IPS-20b (cell line): ENCODE measurements around the gene DPY19L1.
"Not testable (repeated sequence)": the region's sequence is repeated elsewhere in the genome, so short reads cannot be mapped to it uniquely, and the experiment has no call there.

Experiments
- H3K27ac ChIP-seq: one replicate; pipeline ENCODE4 v1.5.1; 2013; ENCODE audit warnings: low read length
- H3K27me3 ChIP-seq: 2 replicates; pipeline ENCODE4 v1.6.1; 2013; ENCODE audit warnings: mild to moderate bottlenecking, low read length, inconsistent platforms; ENCODE audit not compliant: insufficient read depth
- H3K36me3 ChIP-seq: 2 replicates; pipeline ENCODE4 v1.6.1; 2013; ENCODE audit warnings: low read depth, mild to moderate bottlenecking, inconsistent platforms, low read length, moderate library complexity; ENCODE audit not compliant: insufficient read depth
- H3K4me1 ChIP-seq: 2 replicates; pipeline ENCODE4 v1.6.1; 2013; ENCODE audit warnings: mild to moderate bottlenecking, control low read depth, inconsistent platforms, low read length, moderate library complexity; ENCODE audit not compliant: insufficient read depth
- H3K4me3 ChIP-seq: 2 replicates; pipeline ENCODE4 v1.5.1; 2013; ENCODE audit warnings: mild to moderate bottlenecking, low read length, inconsistent platforms
- H3K9ac ChIP-seq: 2 replicates; pipeline ENCODE4 v1.6.1; 2013; ENCODE audit warnings: low read depth, mild to moderate bottlenecking, inconsistent platforms, low read length, moderate library complexity
- H3K9me3 ChIP-seq: 2 replicates; pipeline ENCODE4 v1.6.1; 2013; ENCODE audit warnings: mild to moderate bottlenecking, low read depth, low read length, inconsistent platforms; ENCODE audit not compliant: insufficient read depth

The DPY19L1 gene

GRCh38 chr7:34935735-34936165, 101.5 kb downstream of the DPY19L1 start:
- H3K9ac ChIP-seq, H3K4me3 ChIP-seq, H3K27ac ChIP-seq, H3K36me3 ChIP-seq, H3K9me3 ChIP-seq, H3K27me3 ChIP-seq: not testable (repeated sequence)
- peaks cover 23% of the 10 kb centered on the region; the same call in 1 of the 2 replicates for H3K4me1 ChIP-seq

GRCh38 chr7:34931739-34932138, 105.5 kb downstream of the DPY19L1 start:
- no peaks in the 10 kb centered on the region for H3K4me1 ChIP-seq
- no peaks in the 10 kb centered on the region for H3K27me3 ChIP-seq
- H3K4me3 ChIP-seq = no peak overlapping the region
- H3K27ac ChIP-seq = no peak overlapping the region
- peaks cover 3% of the 10 kb centered on the region; the same call in 1 of the 2 replicates for H3K9me3 ChIP-seq
- no peak overlapping the region for H3K9ac ChIP-seq
- H3K36me3 ChIP-seq = no peaks in the 10 kb centered on the region; the same call in 1 of the 2 replicates

- not testable (repeated sequence) for H3K4me1 ChIP-seq, H3K36me3 ChIP-seq
Measured at GRCh38 chr7:34929783-34930182, 107.5 kb downstream of the DPY19L1 start.

GRCh38 chr7:34928560-34928959, 108.7 kb downstream of the DPY19L1 start:
- Histone ChIP-seq H3K4me3 (no peak overlapping the region), H3K27ac (no peak overlapping the region), H3K9me3 (no peaks in the 10 kb centered on the region), H3K4me1 (no peaks in the 10 kb centered on the region), H3K9ac (no peak overlapping the region), H3K27me3 (no peaks in the 10 kb centered on the region), H3K36me3 (no peaks in the 10 kb centered on the region)

More at GRCh38 chr7:34929783-34930182, 107.5 kb downstream of the DPY19L1 start:
- H3K9ac ChIP-seq, H3K4me3 ChIP-seq, H3K27ac ChIP-seq, H3K9me3 ChIP-seq, H3K27me3 ChIP-seq: not testable (repeated sequence)

GRCh38 chr7:34928052-34928451, 109.2 kb downstream of the DPY19L1 start:
- Histone ChIP-seq H3K9me3 (no peaks in the 10 kb centered on the region), H3K9ac (no peak overlapping the region), H3K4me1 (no peaks in the 10 kb centered on the region), H3K36me3 (no peaks in the 10 kb centered on the region), H3K4me3 (no peak overlapping the region), H3K27ac (no peak overlapping the region), H3K27me3 (no peaks in the 10 kb centered on the region)

- not testable (repeated sequence) for H3K27ac ChIP-seq, H3K9me3 ChIP-seq, H3K4me3 ChIP-seq, H3K36me3 ChIP-seq, H3K4me1 ChIP-seq, H3K9ac ChIP-seq, H3K27me3 ChIP-seq
Measured at GRCh38 chr7:34920470-34920869, 116.8 kb downstream of the DPY19L1 start.

- not testable (repeated sequence) for H3K4me1 ChIP-seq, H3K36me3 ChIP-seq, H3K4me3 ChIP-seq, H3K9ac ChIP-seq, H3K27me3 ChIP-seq, H3K9me3 ChIP-seq, H3K27ac ChIP-seq
Measured at GRCh38 chr7:34919038-34919437, 118.2 kb downstream of the DPY19L1 start.

GRCh38 chr7:34918198-34918861, 119.0 kb downstream of the DPY19L1 start:
- not testable (repeated sequence) for H3K36me3 ChIP-seq, H3K4me3 ChIP-seq, H3K27me3 ChIP-seq, H3K27ac ChIP-seq, H3K9ac ChIP-seq, H3K4me1 ChIP-seq, H3K9me3 ChIP-seq

- H3K27me3 ChIP-seq, H3K4me3 ChIP-seq: not testable (repeated sequence)
Measured at GRCh38 chr7:34917515-34917914, 119.8 kb downstream of the DPY19L1 start.

GRCh38 chr7:34916267-34916666, 121.0 kb downstream of the DPY19L1 start:
- H3K9me3 ChIP-seq = peaks cover 4% of the 10 kb centered on the region; the same call in 1 of the 2 replicates
- H3K36me3 ChIP-seq = no peaks in the 10 kb centered on the region
- no peak overlapping the region for H3K9ac ChIP-seq
- H3K27me3 ChIP-seq = no peaks in the 10 kb centered on the region
- H3K4me3 ChIP-seq = no peak overlapping the region
- H3K4me1 ChIP-seq = no peaks in the 10 kb centered on the region
- H3K27ac ChIP-seq = no peak overlapping the region

More at GRCh38 chr7:34917515-34917914, 119.8 kb downstream of the DPY19L1 start:
- not testable (repeated sequence) for H3K27ac ChIP-seq, H3K36me3 ChIP-seq, H3K9me3 ChIP-seq, H3K4me1 ChIP-seq, H3K9ac ChIP-seq

GRCh38 chr7:34912236-34912635, 125.0 kb downstream of the DPY19L1 start:
- H3K9me3 ChIP-seq = peaks cover 4% of the 10 kb centered on the region; the same call in 1 of the 2 replicates
- no peak overlapping the region for H3K9ac ChIP-seq
- no peaks in the 10 kb centered on the region for H3K4me1 ChIP-seq
- H3K27me3 ChIP-seq = no peaks in the 10 kb centered on the region
- no peak overlapping the region for H3K4me3 ChIP-seq
- H3K36me3 ChIP-seq = no peaks in the 10 kb centered on the region
- no peak overlapping the region for H3K27ac ChIP-seq

- H3K4me3 ChIP-seq = peak overlapping the region; percentile 43; the same call in 1 of the 2 replicates
- H3K27ac ChIP-seq, H3K27me3 ChIP-seq, H3K4me1 ChIP-seq, H3K36me3 ChIP-seq, H3K9me3 ChIP-seq, H3K9ac ChIP-seq: not testable (repeated sequence)
Measured at GRCh38 chr7:34906266-34906850, 130.9 kb downstream of the DPY19L1 start.
